Activated T-cell treated with anti-CD3 and anti-CD28 coated beads, Interleukin-2, amount 50 U/mL, for 24 hours (primary cell): ENCODE measurements around the gene INSL3.

Source experiments
- DNase-seq: peaks from one replicate; pipeline ENCODE4 v3.0.0-alpha.2; 2020
- H3K27ac Mint-ChIP-seq: 2 replicates; pipeline ENCODE4 v1.8.0; 2020; ENCODE audit warnings: mild to moderate bottlenecking, mixed read lengths
- H3K27me3 Mint-ChIP-seq: 2 replicates; pipeline ENCODE4 v1.8.0; 2020; ENCODE audit warnings: mixed read lengths
- H3K36me3 Mint-ChIP-seq: 2 replicates; pipeline ENCODE4 v1.8.0; 2020; ENCODE audit warnings: low read depth, mixed read lengths
- H3K4me1 Mint-ChIP-seq: 2 replicates; pipeline ENCODE4 v1.8.0; 2020; ENCODE audit warnings: low read depth, mixed read lengths
- H3K4me3 Mint-ChIP-seq: 2 replicates; pipeline ENCODE4 v1.8.0; 2020; ENCODE audit warnings: mild to moderate bottlenecking, moderate library complexity, mixed read lengths
- H3K9me3 Mint-ChIP-seq: 2 replicates; pipeline ENCODE4 v1.8.0; 2020; ENCODE audit warnings: mixed read lengths

INSL3 gene

DNA sequence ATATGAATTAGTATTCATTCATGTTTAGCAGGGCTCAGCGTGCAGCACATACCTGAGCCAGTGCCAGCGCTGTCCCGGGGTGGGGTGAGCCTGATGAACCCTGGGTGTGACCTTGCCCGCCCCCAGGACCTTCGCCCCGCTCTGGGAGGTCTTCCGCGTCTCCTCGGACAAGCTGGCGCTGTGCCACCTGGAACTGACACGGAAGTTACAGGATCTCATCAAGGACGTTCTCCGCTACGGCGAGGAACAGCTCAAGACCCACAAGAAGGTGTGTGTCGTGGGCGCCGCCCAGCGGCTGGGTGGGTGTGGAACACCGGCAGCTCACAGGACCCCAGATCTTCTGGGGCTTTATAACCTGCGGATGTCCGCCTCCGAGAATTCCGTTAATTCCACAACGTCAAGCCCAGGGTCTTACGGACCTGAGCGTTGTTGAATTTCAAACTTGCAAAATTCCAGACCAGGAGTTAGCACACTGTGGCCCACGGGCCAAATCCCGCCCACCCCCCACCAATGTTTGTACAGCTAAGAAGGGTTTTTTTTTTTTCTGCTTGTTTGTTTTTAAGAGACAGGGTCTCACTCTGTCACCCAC is 54.7 kb downstream of the INSL3 start:
- no peak for DNase-seq
- Mint-ChIP-seq H3K9me3 (no peaks in the 10 kb centered on the region), H3K36me3 (peaks cover 85% of the 10 kb centered on the region), H3K4me3 (no peak overlapping the region), H3K27ac (peak overlapping the region; percentile 52), H3K27me3 (no peaks in the 10 kb centered on the region), H3K4me1 (peaks cover 5% of the 10 kb centered on the region)
